Measurements from ENCODE around the gene NBEAL2. TPM values are rescaled to one million over a fixed set of nuclear protein-coding genes. Genes with fewer than 3 reads are reported as not detected.

NBEAL2 gene
- total and polyA plus RNA-seq, 2 of the 8 experiments (the other 6 are each of a cell fraction or from before 2014, with no cell fraction given): 27.3 to 46.9 TPM

- TF ChIP-seq ATF3 (IDR thresholded peaks at IDR 0.05; ENCODE audit: insufficient read depth, low read depth, low read length) (no peak), ATF2 (IDR thresholded peaks at IDR 0.05; ENCODE audit: low read length) (no peak)
Observed at GRCh38 chr3:46971742-46972141, 7.7 kb upstream of the NBEAL2 start (continued).
